HCT116 (cell line): ENCODE measurements around the gene FKBP9. TPM values are rescaled to one million over a fixed set of nuclear protein-coding genes. Genes with fewer than 3 reads are reported as not detected.

Experiments
- ATAC-seq: fragments of 200-7000 bp; cut with Tn5 transposase; 2 replicates; pipeline ENCODE4 v1.9.1; 2020; ENCODE audit warnings: mild to moderate bottlenecking, moderate library complexity
- BruUV-seq: library from RNA; stranded (reverse); fragments of 400-500 nt; replicated peaks from 2 replicates; lab custom pipeline; 2021; lab: Mats Ljungman, UMichigan
- CTCF ChIA-PET: fragments of 300-600 bp; sonication (Branson Sonifier 250); formaldehyde crosslinking; loops from one replicate; lab custom pipeline; 2021; ENCODE audit warnings: antibody characterized with exemption; lab: Charles Lee
- POLR2A ChIA-PET: fragments of 300-600, 350-600 bp; sonication (Branson Sonifier 250); formaldehyde crosslinking; loops from one replicate; lab custom pipeline; 2021; ENCODE audit warnings: antibody characterized with exemption; lab: Charles Lee
- RAD21 ChIA-PET, 2 experiments: fragments of 300-600 bp; sonication (Branson Sonifier 250); formaldehyde crosslinking; loops; one replicate each; lab custom pipeline; 2023; ENCODE audit warnings: low total read pairs in 2 of 2; ENCODE audit not compliant: uncharacterized antibody in 2 of 2, unreplicated experiment in 2 of 2, low non-redundant PET in 1 of 2; lab: Charles Lee
- DNase-seq: peaks from one replicate; pipeline ENCODE4 v3.0.0-alpha.2; 2010; ENCODE audit warnings: low read depth, low spot score
- H2AFZ ChIP-seq: fragments of 200-600 bp; shearing (Covaris generic), sonication (generic); 2 replicates; pipeline ENCODE4 v1.6.1; 2017; ENCODE audit warnings: low read depth, mixed run types, mixed read lengths, antibody characterized with exemption, low read length; ENCODE audit not compliant: poor library complexity, severe bottlenecking
- H3K27ac ChIP-seq: 2 replicates; pipeline ENCODE4 v1.5.1; 2012; ENCODE audit warnings: low read depth, low read length
- H3K27me3 ChIP-seq: fragments of 200-600 bp; sonication (generic); 2 replicates; pipeline ENCODE4 v1.6.1; 2016; ENCODE audit warnings: mixed run types, low read length, mixed read lengths; ENCODE audit not compliant: insufficient read depth
- H3K36me3 ChIP-seq, 2 experiments: fragments of 200-500 bp in 1 of 2; fragments of 200-600 bp in 1 of 2; sonication (Bioruptor generic) in 1 of 2; sonication (generic) in 1 of 2; 2 replicates each; pipeline versions ENCODE4 v1.5.1 to v1.6.1; 2014 to 2016; ENCODE audit warnings: low read length in 2 of 2, inconsistent platforms in 1 of 2, mixed read lengths in 1 of 2, mixed run types in 1 of 2; ENCODE audit not compliant: insufficient read depth in 2 of 2, control insufficient read depth in 1 of 2
- H3K4me1 ChIP-seq, 2 experiments: fragments of 200-600 bp in 1 of 2; sonication (generic) in 1 of 2; 2 replicates each; pipeline versions ENCODE4 v1.5.1 to v1.6.1; 2012 to 2017; ENCODE audit warnings: low read length in 2 of 2, inconsistent platforms in 1 of 2, mild to moderate bottlenecking in 1 of 2, mixed read lengths in 1 of 2, mixed run types in 1 of 2, moderate library complexity in 1 of 2; ENCODE audit not compliant: insufficient read depth in 2 of 2, control insufficient read depth in 1 of 2
- H3K4me2 ChIP-seq: fragments of 200-600 bp; sonication (generic); 2 replicates; pipeline ENCODE4 v1.6.1; 2017; ENCODE audit warnings: mixed run types, low read length, mixed read lengths
- H3K4me3 ChIP-seq, 2 experiments: fragments of 200-600 bp in 1 of 2; sonication (generic) in 1 of 2; replicated peaks in 1 of 2; 2 replicates each; pipeline ENCODE4 v1.5.1; 2011 to 2016; ENCODE audit warnings: low read length in 2 of 2, control low read depth in 1 of 2, low read depth in 1 of 2, mild to moderate bottlenecking in 1 of 2, mixed read lengths in 1 of 2, mixed run types in 1 of 2
- H3K79me2 ChIP-seq: fragments of 200-600 bp; sonication (generic); 2 replicates; pipeline ENCODE4 v1.6.1; 2017; ENCODE audit warnings: mild to moderate bottlenecking, mixed run types, low read length, moderate library complexity, mixed read lengths; ENCODE audit not compliant: insufficient read depth
- H3K9ac ChIP-seq: fragments of 200-600 bp; sonication (generic); 2 replicates; pipeline ENCODE4 v1.6.1; 2016; ENCODE audit warnings: low read length, mixed read lengths
- H3K9me2 ChIP-seq: fragments of 200-600 bp; sonication (generic), shearing (Covaris generic); 2 replicates; pipeline ENCODE4 v1.6.1; 2017; ENCODE audit warnings: mixed run types, mild to moderate bottlenecking, moderate library complexity; ENCODE audit not compliant: insufficient read depth
- H3K9me3 ChIP-seq, 2 experiments: fragments of 200-500 bp in 1 of 2; fragments of 200-600 bp in 1 of 2; sonication (Bioruptor generic) in 1 of 2; sonication (generic) in 1 of 2; 2 replicates each; pipeline ENCODE4 v1.6.1; 2014 to 2017; ENCODE audit warnings: low read length in 2 of 2, mixed read lengths in 2 of 2, inconsistent platforms in 1 of 2, low read depth in 1 of 2, mild to moderate bottlenecking in 1 of 2, mixed run types in 1 of 2, moderate library complexity in 1 of 2; ENCODE audit not compliant: control insufficient read depth in 1 of 2, insufficient read depth in 1 of 2
- H4K20me1 ChIP-seq: fragments of 200-600 bp; sonication (generic), shearing (Covaris generic); 2 replicates; pipeline ENCODE4 v1.6.1; 2017; ENCODE audit warnings: mixed run types, mild to moderate bottlenecking, moderate library complexity; ENCODE audit not compliant: insufficient read depth
- CBX3 ChIP-seq: IDR thresholded peaks from 2 replicates; pipeline ENCODE4 v1.6.1; 2012; ENCODE audit warnings: low read depth
- EZH2 ChIP-seq: fragments of 200-600 bp; sonication (generic); IDR thresholded peaks from 2 replicates; pipeline ENCODE4 v1.6.1; 2017; ENCODE audit warnings: antibody characterized with exemption, mixed run types
- JUND ChIP-seq: IDR thresholded peaks from 2 replicates; pipeline ENCODE4 v1.6.1; 2012
- POLR2A ChIP-seq: IDR thresholded peaks from 2 replicates; pipeline ENCODE4 v1.7.0; 2011; ENCODE audit warnings: borderline replicate concordance; ENCODE audit not compliant: insufficient read depth, insufficient read length; ENCODE audit errors: extremely low read depth
- POLR2AphosphoS5 ChIP-seq: IDR thresholded peaks from 2 replicates; pipeline ENCODE4 v1.6.1; 2011; ENCODE audit warnings: mild to moderate bottlenecking, low read depth, low read length, moderate library complexity
- RAD21 ChIP-seq: IDR thresholded peaks from 2 replicates; pipeline ENCODE4 v1.6.1; 2012; ENCODE audit warnings: low read depth, mild to moderate bottlenecking
- SP1 ChIP-seq: IDR thresholded peaks from 2 replicates; pipeline ENCODE4 v1.6.1; 2012; ENCODE audit warnings: low read depth
- TCF7L2 ChIP-seq: IDR thresholded peaks from 2 replicates; pipeline ENCODE4 v1.7.0; 2011; ENCODE audit warnings: borderline replicate concordance, inconsistent platforms; ENCODE audit not compliant: insufficient read depth, insufficient read length; ENCODE audit errors: extremely low read depth
- ZFX ChIP-seq: fragments of 450-650 bp; IDR thresholded peaks from 2 replicates; pipeline ENCODE4 v1.6.1; 2017
- intact Hi-C: fragments of 100-400 bp; cut with micrococcal nuclease; formaldehyde crosslinking; loops from 2 replicates; pipeline ENCODE4 v1.10.0; 2022
- total RNA-seq: library from RNA; stranded (reverse); gene quantifications from one replicate; pipeline ENCODE4 v1.2.1, GENCODE V29; 2021; ENCODE audit not compliant: unreplicated experiment
- TF ChIP-seq, protein P1 (sequence below): IDR thresholded peaks from 2 replicates; pipeline ENCODE4 v1.6.1; 2011; ENCODE audit warnings: mild to moderate bottlenecking, low read length, moderate library complexity; ENCODE audit not compliant: insufficient replicate concordance; ENCODE audit errors: extremely low read depth
- TF ChIP-seq, protein P2 (sequence below), 3 experiments: fragments of 200-600 bp in 1 of 3; sonication (generic) in 1 of 3; IDR thresholded peaks in 2 of 3; conservative IDR thresholded peaks in 1 of 3; 2 replicates each; pipeline ENCODE4 v1.5.1; 2012 to 2017; ENCODE audit warnings: low read depth in 2 of 3, low read length in 2 of 3, antibody characterized with exemption in 1 of 3, borderline replicate concordance in 1 of 3, control low read depth in 1 of 3, mild to moderate bottlenecking in 1 of 3, mixed read lengths in 1 of 3, mixed run types in 1 of 3, moderate library complexity in 1 of 3; ENCODE audit not compliant: insufficient read depth in 1 of 3

Gene FKBP9
- total RNA-seq, 1 experiment from 2014 or later: 85.6 TPM

DNA sequence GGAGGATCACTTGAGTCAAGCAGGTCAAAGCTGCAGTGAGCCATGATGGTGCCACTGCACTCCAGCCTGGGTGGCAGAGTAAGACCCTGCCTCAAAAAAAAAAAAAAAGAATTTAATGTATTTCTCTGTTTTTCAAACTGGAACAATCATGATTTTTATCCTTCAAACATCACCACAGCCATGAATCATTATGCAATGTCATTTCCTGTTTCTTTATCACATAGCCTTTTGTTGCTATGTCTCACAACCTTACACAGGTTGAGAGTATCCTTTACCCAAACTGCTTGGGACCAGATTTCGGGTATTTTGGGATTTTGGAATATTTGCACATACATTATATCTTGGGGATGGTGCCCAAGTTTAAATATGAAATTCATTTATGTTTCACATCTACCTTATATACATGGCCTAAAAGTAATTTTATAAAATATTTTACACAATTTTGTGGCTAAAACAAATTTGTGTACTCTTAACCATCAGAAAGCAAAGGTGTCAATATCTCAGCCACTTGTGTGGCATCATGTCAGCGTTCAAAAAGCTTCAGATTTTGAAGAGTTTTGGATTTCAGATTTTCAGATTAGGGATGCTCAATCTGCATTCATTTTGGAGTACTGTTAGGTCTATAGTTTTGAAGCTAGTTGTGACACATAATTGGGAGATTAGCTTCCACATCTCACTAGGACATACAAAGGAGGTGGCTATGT, 97.2 kb downstream of the FKBP9 start:
- DNase-seq: no peak
- Histone ChIP-seq H3K79me2 (peaks cover 98% of the 10 kb centered on the region), H3K27me3 (no peaks in the 10 kb centered on the region), H3K27ac (no peak overlapping the region), H3K4me2 (no peak overlapping the region), H3K9me2 (no peaks in the 10 kb centered on the region), H3K36me3 (no peaks in the 10 kb centered on the region; a peak in 1 of 4 replicates), H3K4me3 (no peak overlapping the region), H3K9me3 (no peaks in the 10 kb centered on the region), H3K9ac (no peak overlapping the region), H4K20me1 (peaks cover 27% of the 10 kb centered on the region; the same call in 1 of the 2 replicates), H3K4me1 (peaks cover 0 to 8% of the 10 kb centered on the region in 2 experiments; a peak in 2 of 4 replicates)
- ChIA-PET RAD21 (no interaction called here), POLR2A (interaction anchor here (1.2 kb wide), 1 partner anchor 8 kb away, joined by 4 read pairs; the partner anchor contains the start of gene NT5C3A), CTCF (no interaction called here)
- no peak for ATAC-seq
- no peak for TF ChIP-seq POLR2A
- TF ChIP-seq, protein P1, sequence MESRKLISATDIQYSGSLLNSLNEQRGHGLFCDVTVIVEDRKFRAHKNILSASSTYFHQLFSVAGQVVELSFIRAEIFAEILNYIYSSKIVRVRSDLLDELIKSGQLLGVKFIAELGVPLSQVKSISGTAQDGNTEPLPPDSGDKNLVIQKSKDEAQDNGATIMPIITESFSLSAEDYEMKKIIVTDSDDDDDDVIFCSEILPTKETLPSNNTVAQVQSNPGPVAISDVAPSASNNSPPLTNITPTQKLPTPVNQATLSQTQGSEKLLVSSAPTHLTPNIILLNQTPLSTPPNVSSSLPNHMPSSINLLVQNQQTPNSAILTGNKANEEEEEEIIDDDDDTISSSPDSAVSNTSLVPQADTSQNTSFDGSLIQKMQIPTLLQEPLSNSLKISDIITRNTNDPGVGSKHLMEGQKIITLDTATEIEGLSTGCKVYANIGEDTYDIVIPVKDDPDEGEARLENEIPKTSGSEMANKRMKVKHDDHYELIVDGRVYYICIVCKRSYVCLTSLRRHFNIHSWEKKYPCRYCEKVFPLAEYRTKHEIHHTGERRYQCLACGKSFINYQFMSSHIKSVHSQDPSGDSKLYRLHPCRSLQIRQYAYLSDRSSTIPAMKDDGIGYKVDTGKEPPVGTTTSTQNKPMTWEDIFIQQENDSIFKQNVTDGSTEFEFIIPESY: no peak
- no peak for TF ChIP-seq RAD21
- no peak for TF ChIP-seq JUND
- TF ChIP-seq ZFX: no peak
- no peak for TF ChIP-seq POLR2AphosphoS5
- TF ChIP-seq, protein P2, sequence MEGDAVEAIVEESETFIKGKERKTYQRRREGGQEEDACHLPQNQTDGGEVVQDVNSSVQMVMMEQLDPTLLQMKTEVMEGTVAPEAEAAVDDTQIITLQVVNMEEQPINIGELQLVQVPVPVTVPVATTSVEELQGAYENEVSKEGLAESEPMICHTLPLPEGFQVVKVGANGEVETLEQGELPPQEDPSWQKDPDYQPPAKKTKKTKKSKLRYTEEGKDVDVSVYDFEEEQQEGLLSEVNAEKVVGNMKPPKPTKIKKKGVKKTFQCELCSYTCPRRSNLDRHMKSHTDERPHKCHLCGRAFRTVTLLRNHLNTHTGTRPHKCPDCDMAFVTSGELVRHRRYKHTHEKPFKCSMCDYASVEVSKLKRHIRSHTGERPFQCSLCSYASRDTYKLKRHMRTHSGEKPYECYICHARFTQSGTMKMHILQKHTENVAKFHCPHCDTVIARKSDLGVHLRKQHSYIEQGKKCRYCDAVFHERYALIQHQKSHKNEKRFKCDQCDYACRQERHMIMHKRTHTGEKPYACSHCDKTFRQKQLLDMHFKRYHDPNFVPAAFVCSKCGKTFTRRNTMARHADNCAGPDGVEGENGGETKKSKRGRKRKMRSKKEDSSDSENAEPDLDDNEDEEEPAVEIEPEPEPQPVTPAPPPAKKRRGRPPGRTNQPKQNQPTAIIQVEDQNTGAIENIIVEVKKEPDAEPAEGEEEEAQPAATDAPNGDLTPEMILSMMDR (IDR thresholded peaks at IDR 0.05 in 2 of 3, conservative IDR thresholded peaks at IDR 0.05 in 1 of 3; ENCODE audit: borderline replicate concordance in 1 of 3, insufficient read depth in 1 of 3, low read depth in 2 of 3, low read length in 2 of 3): no peak
- no peak for TF ChIP-seq TCF7L2
- TF ChIP-seq SP1: no peak
- no peak for TF ChIP-seq EZH2
- TF ChIP-seq CBX3: no peak
- TF ChIP-seq, all 23 proteins: peak for 0
- intact Hi-C loops: no loop called here
- no peak overlapping the region for H2AFZ ChIP-seq
- no TSS peak for BruUV-seq
